TTC549 (cell line): ENCODE results near the gene SNAPC1.

Source experiments
- FAIRE-seq: peaks from 2 replicates; lab custom pipeline; 2012; peaks lifted over from hg19 to GRCh38; lab: Jason Lieb, UNC

Gene SNAPC1

GRCh38 chr14:61812347-61813095 is 50.3 kb downstream of the SNAPC1 start, which contains the start of gene SYT16:
Gene SYT16, plus strand, starts transcription at chr14:61812703.
- no peak for FAIRE-seq

GRCh38 chr14:61813096-61813606 is 50.9 kb downstream of the SNAPC1 start:
- FAIRE-seq = no peak

GRCh38 chr14:61822458-61822857 is 60.2 kb downstream of the SNAPC1 start:
- no peak for FAIRE-seq

GRCh38 chr14:61832783-61833182 is 70.6 kb downstream of the SNAPC1 start:
- no peak for FAIRE-seq

- FAIRE-seq = no peak
Measured at GRCh38 chr14:61836184-61836583, 74.0 kb downstream of the SNAPC1 start.

- FAIRE-seq = no peak
Measured at GRCh38 chr14:61836807-61837206, 74.6 kb downstream of the SNAPC1 start.

- peak; percentile 26 for FAIRE-seq
Measured at GRCh38 chr14:61837336-61838229, 75.4 kb downstream of the SNAPC1 start.

GRCh38 chr14:61838661-61839245 is 76.5 kb downstream of the SNAPC1 start:
- FAIRE-seq = no peak

- no peak for FAIRE-seq
Measured at GRCh38 chr14:61839507-61839906, 77.3 kb downstream of the SNAPC1 start.

GRCh38 chr14:61841145-61841544 is 78.9 kb downstream of the SNAPC1 start:
- FAIRE-seq = no peak
